Kidney glomerular epithelial cell (primary cell): ENCODE measurements around the gene CDH24.
"Not testable (repeated sequence)": the region's sequence is repeated elsewhere in the genome, so short reads cannot be mapped to it uniquely, and the experiment has no call there.

Experiments used
- DNase-seq: peaks from one replicate; lab custom pipeline; 2025; lab: John Stamatoyannopoulos, UW

Gene CDH24

GRCh38 chr14:23018107-23018506 is 39.2 kb downstream of the CDH24 start:
- DNase-seq = no peak

- no peak for DNase-seq
These were observed 40.2 kb downstream of the CDH24 start for GRCh38 chr14:23017091-23017490.

- DNase-seq = no peak
These were observed 41.7 kb downstream of the CDH24 start for GRCh38 chr14:23015618-23016017.

GRCh38 chr14:23013749-23014054 is 43.6 kb downstream of the CDH24 start:
- not testable (repeated sequence) for DNase-seq

- no peak for DNase-seq
These were observed 44.1 kb downstream of the CDH24 start for GRCh38 chr14:23013054-23013748.

- peak; percentile 35 for DNase-seq
These were observed 47.2 kb downstream of the CDH24 start, which contains the start of gene C14orf93 for GRCh38 chr14:23009939-23010726. Gene C14orf93, minus strand, starts transcription at chr14:23010143. Its CDS starts 11,120 bp downstream, at chr14:22999023.

- no peak for DNase-seq
These were observed 47.8 kb downstream of the CDH24 start for GRCh38 chr14:23009483-23009938.

GRCh38 chr14:23008831-23009230 is 48.5 kb downstream of the CDH24 start:
- no peak for DNase-seq

GRCh38 chr14:23006544-23007419 is 50.5 kb downstream of the CDH24 start:
- DNase-seq = peak; percentile 91

GRCh38 chr14:23006188-23006534 is 51.2 kb downstream of the CDH24 start:
- DNase-seq = no peak

- no peak for DNase-seq
These were observed 51.7 kb downstream of the CDH24 start for GRCh38 chr14:23005451-23006187.

GRCh38 chr14:23004274-23004673 is 53.0 kb downstream of the CDH24 start:
- not testable (repeated sequence) for DNase-seq

- no peak for DNase-seq
These were observed 54.7 kb downstream of the CDH24 start for GRCh38 chr14:23002592-23002991.

- no peak for DNase-seq
These were observed 56.5 kb downstream of the CDH24 start for GRCh38 chr14:23000860-23001259.

GRCh38 chr14:22998329-22999012 is 58.8 kb downstream of the CDH24 start:
- DNase-seq = no peak

- no peak for DNase-seq
These were observed 59.5 kb downstream of the CDH24 start for GRCh38 chr14:22997676-22998323.
